ENCODE measurements around the gene SUCLG2.
A peak's percentile ranks its signal among the peaks of the same experiment; 100 is the strongest.
"Not testable (repeated sequence)": the region's sequence is repeated elsewhere in the genome, so short reads cannot be mapped to it uniquely, and the experiment has no call there.

SUCLG2 gene

DNA sequence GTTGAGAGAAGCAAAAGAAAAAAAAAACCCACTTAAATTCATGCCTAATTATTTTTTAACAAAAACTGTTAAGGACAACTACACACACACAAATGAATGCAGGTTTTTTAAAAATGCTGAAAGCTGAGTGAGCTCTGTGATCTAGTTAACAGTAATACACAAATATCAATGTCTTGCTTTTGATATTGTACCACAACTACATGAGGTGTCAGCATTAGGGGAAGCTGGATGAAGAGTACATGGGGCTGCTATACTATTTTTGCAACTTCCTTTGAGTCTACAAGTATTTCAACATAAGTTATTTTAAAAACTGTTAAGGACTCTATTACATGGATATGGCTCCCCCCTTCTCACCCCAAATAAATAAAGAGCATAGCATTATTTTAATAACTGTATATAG, 44.7 kb downstream of the SUCLG2 start:
- DNase-seq (ENCODE audit: low read depth): no peak

DNA sequence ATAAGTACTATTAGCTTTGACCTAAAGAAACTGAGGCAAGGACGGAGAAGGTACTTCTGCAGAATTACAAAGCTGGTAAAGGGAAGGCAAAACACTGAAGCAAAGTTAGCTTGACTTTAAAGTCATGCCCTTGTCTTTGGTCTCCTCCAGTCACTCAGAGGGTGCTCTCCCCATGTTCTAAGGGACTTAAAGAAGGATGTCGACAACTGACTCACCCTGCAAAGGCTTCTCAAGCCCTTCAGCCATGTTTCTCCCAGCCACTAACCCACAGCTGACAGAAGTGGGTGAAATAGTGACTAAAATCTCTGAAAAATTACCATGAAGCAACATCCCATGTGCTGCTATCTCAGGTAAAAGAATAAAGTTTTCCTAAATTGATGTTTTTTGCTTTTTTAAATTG, 46.4 kb downstream of the SUCLG2 start:
- no peak for DNase-seq (ENCODE audit: low read depth)

DNA sequence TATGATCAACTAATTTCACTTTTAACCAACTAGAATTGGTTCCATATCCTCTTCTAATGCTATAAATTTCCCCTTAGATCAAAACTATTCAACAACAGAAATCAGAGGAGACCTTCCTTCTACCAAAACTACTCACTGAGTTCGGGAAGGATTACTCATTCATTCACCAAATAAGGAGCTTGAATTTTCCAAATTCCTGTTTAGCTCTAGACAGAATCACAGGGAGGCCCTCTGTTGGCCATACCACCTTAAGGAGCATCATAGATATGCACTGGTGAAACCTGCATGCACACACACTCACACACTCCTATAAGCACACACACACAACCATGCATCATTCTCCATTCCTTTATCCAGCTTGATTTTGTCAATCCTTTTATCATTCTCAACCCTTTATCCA, 49.0 kb downstream of the SUCLG2 start:
- DNase-seq (ENCODE audit: low read depth): peak; percentile 47

DNA sequence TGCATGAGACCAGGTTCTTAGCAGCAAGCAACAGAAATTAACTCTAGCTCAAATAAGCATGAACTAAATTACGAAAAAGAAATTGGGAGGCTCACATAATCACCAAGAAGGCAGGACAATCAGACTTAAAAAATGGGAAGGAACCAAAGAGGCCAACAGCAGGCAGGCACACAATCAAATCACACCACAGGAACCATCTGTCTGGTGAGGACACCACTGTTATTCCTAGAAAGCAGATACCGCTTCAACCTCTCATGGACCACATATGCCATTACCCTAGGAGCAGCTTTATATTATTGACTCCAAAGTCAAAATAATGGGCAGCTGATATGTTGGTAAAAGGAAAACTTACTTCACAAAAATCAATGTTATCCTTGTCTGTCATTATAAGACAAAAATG, 51.6 kb downstream of the SUCLG2 start:
- no peak for DNase-seq (ENCODE audit: low read depth)

DNA sequence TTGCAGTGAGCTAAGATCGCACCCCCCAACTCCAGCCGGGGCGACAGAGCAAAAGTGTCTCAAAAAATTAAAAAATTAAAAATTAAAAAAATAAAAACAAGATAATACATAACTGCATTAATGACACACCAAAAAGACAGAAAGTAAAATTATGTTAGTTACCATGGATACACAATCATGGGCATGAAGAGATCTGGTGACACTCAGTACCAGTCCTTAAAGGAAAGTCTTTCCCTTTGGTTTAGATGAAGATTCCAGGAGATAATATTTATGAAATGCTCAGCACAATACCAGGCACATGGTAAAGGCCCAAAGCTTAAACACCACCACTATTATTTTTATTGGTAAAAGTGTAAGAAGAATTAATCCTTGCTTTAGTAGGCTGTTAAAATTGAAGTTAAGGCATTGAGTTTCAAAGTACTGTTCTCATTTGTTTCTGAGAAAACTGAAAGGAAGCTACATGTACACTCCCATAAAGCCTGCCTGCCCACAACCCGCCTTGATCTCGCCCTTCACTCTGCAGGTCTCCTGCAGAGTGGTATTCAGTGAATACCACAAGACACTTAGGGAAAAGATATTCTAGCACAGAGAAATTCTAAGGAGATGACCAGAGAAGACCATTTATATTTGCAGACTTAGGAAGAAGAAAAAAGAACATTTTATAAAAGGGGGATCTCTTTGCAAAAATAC, 52.3 kb downstream of the SUCLG2 start:
- DNase-seq (ENCODE audit: low read depth): no peak

DNA sequence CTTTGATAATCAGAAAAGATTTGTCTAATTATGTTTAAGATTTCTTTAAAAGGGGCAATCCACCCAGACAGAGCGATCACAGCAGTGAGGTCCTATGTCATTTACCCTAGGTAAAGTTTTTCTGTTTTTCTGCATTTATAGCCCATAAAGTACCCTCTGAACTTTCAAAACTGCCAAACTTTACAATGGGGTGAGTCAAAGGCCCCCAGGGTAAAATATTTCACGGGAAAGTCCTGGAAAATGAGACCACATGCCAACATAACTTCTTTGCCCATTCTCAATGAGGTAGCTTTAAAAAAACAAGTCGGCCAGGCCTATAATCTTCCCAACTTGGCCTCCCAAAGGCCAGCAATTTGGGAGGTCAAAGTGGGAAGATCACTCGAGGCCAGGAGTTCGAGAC, 53.0 kb downstream of the SUCLG2 start:
- DNase-seq (ENCODE audit: low read depth): no peak

DNA sequence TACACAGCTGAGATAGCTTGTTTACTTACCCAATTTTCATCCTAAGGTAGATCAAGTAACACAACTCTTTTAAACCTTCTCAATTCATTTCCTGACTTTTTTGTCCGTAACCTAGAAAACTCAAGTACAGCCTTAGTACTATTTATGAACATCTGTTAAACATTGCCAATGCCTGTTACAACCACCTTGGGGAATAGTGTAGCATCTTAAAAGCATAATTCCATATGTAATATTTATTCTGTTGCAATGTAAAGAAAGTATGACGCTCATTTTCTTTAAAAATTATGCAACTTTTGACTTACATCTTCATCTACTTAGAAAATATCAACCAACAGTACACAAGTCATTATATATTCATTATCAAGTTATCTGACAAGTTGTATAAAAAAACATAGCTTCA, 54.6 kb downstream of the SUCLG2 start:
- no peak for DNase-seq (ENCODE audit: low read depth)

DNA sequence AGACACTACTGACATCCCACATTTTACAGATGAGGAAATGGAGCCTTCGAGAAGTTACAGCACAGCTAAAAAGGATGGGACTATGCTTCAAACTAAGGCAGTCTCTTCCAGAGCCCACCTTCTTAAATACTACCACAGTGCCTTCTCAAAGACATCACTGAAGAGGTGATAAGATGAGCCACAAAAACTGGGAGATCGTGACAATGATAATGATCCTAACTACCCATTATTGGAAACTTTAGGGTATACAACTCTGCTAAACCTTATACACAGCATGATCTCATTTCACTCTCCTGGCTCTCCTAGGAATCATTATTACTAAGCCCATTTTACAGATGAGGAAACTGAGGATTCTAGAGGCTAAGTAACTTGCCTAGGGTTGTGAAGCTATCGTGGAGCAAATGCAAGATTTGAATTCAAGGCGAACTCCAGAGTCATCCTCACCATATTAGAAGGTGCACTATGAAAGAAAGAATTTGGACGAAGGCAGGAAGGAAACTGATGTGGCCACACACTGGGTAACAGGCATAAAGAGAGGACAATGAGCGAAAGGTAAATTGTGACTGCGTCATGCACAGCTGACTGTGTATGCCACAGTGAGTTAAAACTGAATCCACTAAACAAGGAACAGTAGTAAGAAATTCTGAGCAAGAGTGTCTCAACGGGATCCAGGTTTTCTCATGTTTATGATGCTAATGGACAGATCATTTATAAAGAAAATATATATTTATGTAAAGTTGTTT, 55.4 kb downstream of the SUCLG2 start:
- DNase-seq (ENCODE audit: low read depth): no peak

DNA sequence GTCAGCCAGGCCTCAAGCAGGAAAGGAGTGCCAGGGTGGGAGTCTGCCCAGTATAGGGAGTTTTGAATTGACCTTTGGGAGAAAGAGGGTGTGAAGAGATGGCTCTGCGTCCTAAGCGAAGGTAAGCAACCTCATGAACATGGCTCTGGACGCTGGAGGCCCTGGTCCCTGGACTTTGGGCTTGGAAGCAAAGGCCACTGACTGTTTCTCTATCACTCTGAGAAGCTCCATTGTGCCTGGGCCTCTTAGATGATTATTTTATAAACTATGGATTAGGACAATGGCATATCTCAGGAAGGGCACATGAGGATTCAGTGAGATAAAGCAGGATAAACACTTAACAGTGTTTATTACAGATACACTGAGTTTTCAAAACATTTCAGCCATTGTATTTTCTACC, 59.0 kb downstream of the SUCLG2 start:
- DNase-seq (ENCODE audit: low read depth): no peak

DNA sequence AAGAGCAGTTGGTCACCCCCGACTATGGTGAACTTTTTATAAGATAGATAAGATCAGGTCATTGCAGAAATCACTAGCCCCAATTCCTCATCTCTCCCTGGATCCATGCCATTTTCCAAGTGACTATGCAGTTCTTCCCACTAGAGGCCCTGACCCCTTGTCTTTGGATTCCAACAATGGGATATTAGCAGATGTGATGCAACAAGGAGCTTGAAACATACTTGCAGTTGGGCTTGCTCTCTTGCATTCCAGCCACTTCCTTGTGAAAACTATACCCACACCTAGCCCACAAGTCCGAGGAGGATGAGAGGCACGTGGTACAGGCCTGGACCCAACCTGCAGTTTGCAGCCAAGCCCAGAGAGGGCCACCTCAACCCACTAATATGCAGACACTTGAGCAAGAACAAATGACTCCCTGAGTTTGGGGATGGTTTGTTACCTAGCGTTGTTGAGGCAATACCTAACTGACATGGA, 60.6 kb downstream of the SUCLG2 start:
- no peak for DNase-seq (ENCODE audit: low read depth)

DNA sequence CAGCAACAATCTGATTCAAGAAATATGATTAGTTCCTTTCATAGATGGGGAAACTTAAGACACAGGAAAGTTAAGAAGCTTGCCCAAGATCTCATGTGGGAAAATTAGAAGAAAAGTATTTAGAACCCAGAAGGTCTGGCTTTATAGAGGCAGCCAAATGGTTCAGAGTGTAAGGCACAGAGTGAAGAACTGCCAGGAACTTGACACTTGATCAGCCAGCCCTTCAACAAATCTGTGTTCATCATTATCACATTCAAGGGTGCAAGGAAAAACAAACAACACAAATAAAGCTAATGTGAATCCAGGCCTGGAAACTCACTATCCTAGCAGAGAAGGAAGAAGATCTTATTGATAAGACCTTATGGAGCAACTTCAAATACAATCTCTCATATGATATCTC, 62.4 kb downstream of the SUCLG2 start:
- DNase-seq (ENCODE audit: low read depth): no peak

DNA sequence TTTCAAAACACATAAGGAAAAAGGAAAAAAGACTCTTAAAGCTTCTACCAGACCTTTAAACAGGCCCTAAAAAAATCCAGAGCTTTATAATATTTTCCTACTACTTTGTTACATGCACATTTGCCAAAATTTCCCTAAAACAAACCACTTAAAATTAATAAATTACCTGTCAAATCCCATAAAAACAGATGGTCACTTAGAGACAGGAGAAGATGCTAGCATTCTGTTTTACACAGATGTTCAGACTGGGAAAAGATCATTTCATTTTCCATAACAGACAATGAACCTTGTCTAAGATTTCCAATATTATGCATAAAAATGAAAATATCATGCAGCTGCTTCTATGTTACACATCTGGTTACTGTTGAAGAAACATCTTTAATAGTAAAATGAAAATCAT, 66.6 kb downstream of the SUCLG2 start:
- DNase-seq (ENCODE audit: low read depth): no peak

DNA sequence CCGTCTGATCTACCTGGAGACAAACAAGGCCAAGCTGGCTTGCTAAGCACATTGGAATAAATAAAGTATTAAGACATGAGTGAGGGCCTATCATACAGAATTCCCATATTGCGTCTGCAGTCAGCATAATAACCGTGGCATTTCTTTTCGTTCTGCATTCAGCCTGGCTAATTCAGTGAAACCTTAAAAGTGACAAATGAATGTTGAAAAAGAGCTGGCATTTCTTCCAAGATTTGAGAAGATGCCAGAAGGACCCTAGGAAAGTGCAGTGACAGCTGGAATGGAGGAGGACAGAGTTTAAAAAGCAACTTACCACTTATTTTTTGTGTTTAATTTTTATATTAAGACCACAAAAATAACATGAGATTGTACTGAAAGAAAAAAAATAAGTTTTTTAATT, 67.1 kb downstream of the SUCLG2 start:
- DNase-seq (ENCODE audit: low read depth): no peak

DNA sequence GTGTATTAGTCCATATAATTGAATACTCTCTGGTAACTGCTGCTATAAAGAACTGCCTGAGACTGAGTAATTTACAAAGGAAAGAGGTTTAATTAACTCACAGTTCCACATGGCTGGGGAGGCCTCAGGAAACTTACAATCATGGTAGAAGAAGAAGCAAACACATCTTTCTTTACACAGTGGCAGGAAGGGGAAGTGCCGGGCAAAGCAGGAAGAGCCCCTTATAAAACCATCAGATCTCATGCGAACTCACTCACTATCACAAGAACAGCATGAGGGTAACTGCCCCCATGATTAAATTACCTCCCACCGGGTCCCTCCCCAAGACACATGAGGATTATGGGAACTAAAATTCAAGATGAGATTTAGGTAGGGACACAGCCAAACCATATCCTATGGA, 69.8 kb downstream of the SUCLG2 start:
- DNase-seq (ENCODE audit: low read depth): not testable (repeated sequence)

DNA sequence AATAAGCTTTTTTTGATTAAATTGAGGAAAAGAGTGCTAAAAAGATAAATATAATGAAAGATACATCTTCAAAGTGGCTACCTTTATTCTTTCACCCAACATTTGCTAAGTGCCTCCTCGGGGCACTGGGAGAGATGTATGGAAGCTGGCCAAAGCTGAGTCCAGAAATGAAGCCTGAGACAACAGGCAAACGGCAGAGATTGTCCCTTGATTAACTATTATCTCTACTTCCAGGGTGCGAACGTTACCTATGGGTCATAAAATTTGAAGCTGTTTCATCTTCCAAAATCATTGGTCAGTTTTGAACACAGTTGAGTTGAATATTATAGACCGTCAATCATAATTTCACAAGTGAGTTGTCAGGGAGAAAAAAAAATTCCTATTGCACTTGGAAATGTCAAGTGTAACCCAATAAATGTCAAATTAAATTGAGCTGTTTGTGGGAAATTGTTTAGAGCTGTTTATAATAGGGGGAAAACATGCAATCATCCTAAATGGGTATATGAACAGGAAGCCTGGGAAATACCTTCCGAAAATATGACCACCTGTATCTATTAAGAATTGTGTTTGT, 73.9 kb downstream of the SUCLG2 start:
- no peak for DNase-seq (ENCODE audit: low read depth)

DNA sequence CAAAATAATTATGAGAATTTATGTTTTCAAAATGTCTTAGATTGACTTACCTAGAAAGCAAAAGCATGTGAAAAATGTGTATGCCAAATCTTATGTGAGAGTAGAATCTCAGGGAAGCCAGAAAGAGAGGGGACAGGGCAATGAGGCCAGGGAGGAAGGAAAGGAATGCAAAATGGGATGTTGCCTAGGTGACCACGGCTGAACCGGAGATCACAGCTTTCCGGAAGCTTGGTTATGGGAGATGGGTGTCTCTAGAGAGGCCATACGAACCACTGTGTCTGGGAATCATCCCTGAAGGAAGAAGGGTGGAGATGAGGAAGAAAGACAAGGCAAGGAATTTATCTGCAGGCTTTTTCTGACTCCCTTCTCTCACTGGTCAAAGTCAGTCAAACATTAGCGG, 76.0 kb downstream of the SUCLG2 start:
- DNase-seq (ENCODE audit: low read depth): no peak

DNA sequence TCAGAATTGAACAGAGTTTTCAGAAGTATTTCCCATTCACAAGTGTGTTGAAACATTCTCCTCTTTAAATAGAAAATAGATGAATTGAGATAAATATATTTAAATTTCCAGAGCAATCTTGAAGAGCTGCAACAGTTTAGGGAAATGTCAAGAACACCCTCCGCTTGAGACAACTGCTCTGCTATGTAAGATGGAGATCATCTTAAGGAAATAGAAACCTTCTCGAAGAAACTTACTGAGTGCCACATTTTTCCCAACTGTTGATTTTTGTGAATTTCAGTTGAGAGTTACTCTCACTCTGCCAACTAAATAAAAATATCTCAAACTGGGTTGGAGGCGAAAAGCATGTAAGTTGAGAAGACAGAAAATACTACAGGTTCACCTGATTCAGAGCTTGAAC, 78.0 kb downstream of the SUCLG2 start:
- DNase-seq (ENCODE audit: low read depth): no peak

DNA sequence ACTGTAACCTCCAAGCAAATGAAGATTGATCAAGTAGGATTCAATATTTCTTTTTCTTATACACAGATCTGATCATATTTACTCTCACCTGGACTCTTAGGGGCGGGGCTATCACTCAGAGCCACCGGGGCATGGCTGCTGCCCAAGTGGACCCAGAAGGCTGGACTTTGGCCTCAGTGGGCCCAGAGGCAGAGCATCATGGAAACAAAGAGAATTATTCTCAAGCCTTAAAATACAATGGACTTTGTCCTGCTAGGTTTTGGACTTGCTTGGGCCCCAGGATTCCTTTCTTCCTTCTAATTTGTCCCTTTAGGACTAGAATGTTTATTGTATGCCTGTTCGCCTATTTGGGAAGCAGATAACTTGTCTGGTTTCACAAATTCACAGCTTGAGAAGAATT, 85.1 kb downstream of the SUCLG2 start:
- DNase-seq (ENCODE audit: low read depth): no peak

DNA sequence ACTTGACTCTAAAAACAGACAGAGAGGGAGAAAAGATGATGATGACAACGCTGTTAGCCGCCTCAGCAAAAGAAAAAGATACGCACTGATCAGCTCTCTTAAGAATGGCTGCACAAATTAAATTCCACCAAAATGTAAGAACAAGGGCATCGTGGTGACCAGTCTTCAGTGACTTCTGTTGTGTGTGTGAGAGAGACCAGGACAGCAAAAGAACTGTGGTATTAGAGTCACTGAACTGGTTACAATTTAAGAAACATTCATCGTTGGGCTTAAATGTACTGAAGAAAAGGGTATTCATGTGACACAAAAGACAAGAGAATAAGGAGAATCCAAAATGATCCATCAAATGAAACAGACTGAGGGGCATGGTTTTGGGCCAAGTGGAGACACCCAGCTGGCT, 86.5 kb downstream of the SUCLG2 start:
- no peak for DNase-seq (ENCODE audit: low read depth)

DNA sequence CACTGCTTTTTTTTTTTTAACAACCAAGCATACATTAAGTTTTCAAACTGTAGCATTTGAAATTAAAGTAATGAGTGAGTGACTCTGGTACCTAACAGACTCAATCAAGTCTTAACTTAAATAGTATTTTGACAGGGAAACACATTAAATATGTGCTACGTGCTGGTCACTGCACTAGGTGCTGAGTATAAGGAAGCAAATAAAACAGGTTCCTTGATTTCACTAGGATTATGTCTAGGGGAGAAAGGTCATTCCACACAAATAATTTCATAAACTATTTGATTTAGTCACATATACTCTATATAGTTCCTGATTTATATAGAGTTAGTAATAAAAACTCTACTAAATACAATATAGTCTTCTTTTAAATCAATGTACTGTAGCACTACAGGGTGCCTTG, 89.4 kb downstream of the SUCLG2 start:
- no peak for DNase-seq (ENCODE audit: low read depth)

DNA sequence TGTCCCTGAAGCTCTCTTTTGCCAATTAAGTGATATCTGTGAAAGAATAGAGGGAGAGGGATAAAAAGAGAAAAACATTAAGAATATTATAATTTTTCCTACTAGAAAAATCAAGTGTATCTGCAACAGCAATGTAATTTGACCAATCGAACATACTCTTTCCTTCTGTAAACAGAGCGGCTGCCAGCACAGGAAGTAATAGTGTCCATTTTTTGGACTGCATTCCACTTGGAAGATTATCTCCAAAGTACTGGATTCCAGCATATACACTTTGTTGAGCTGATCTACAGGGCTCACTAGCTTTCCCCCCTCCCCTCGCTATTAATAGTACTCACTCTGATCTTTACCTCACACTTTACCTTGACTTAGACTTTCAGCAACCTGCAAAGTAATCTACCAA, 90.4 kb downstream of the SUCLG2 start:
- DNase-seq (ENCODE audit: low read depth): no peak

DNA sequence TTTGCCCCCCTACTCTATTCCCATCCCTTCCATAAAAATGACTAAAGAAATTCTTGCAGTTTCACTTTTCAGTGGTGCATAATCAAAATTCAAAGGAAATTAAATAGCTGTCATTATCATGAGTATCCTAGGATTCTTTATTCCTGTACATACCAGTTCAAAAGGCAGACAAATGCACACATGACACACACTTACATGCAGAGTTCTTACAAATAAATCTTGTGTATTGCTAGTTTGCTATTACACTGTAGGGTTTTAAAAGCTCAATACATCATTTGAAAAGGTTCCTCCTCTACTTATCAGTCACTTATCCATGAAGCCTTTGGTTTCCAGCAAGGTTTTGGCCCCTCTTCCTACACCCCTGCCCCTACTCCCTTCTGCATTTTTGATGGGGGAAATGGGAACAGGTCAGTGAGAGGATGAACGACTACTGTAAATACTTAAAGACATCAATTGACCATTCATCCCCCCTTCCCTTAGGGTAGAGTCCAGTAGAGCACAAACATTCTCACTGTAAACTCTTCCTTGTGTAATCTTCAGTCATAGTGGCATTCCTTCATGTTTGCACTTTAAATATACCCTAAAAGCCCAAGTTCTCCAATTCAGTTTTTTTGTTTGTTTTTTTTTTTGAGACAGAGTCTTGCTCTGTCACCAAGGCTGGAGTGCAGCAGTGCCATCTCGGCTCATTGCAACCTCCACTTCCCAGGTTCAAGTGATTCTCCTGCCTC, 92.6 kb downstream of the SUCLG2 start:
- no peak for DNase-seq (ENCODE audit: low read depth)

DNA sequence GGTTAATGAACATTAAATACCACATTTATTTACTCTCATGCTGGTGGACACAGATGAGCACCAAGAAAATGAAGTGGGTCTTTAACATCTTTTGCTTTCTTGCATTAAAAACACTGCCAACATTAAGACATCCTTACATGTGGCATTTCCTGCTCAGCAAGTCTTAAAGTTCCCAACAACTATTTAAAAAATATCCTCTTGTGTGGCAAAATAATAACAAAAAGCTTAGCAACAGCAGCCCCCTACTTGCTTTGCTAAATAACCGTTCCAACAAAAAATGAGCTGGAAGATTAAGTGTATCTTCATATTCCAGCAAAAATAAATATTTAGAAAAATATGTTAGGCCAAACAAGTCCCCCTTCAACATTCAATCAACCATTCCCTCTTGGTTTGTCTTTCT, 93.1 kb downstream of the SUCLG2 start:
- DNase-seq (ENCODE audit: low read depth): no peak

All from fibroblast of the conjunctiva (primary cell).